GM18499 (cell line): Measurements from ENCODE around the gene DHX58.

Source experiments
- ATAC-seq: cut with Tn5 transposase; IDR thresholded peaks from one replicate; pipeline ENCODE4 v1.9.1; 2021; ENCODE audit warnings: moderate number of reproducible peaks; ENCODE audit not compliant: insufficient read depth, unreplicated experiment

Gene DHX58

DNA sequence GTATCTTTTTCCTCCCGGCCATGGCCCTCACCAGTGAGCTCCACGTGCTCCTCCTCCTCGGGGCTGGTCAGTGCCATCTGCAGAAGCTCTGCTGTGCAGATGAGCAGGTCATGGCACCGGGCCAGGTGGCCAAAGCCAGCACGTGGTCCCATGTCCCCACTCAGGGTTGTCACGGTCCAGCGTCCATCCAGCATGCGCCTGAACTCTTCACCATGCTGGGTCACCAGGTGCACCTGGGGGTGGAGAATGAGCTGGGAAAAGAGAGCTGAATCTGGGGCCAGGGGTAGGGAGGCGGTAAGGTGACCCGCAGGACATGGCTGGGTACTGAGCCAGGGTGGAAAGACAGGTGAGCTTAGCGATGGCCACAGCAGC, 1.3 kb downstream of the DHX58 start:
- ATAC-seq: no peak

DNA sequence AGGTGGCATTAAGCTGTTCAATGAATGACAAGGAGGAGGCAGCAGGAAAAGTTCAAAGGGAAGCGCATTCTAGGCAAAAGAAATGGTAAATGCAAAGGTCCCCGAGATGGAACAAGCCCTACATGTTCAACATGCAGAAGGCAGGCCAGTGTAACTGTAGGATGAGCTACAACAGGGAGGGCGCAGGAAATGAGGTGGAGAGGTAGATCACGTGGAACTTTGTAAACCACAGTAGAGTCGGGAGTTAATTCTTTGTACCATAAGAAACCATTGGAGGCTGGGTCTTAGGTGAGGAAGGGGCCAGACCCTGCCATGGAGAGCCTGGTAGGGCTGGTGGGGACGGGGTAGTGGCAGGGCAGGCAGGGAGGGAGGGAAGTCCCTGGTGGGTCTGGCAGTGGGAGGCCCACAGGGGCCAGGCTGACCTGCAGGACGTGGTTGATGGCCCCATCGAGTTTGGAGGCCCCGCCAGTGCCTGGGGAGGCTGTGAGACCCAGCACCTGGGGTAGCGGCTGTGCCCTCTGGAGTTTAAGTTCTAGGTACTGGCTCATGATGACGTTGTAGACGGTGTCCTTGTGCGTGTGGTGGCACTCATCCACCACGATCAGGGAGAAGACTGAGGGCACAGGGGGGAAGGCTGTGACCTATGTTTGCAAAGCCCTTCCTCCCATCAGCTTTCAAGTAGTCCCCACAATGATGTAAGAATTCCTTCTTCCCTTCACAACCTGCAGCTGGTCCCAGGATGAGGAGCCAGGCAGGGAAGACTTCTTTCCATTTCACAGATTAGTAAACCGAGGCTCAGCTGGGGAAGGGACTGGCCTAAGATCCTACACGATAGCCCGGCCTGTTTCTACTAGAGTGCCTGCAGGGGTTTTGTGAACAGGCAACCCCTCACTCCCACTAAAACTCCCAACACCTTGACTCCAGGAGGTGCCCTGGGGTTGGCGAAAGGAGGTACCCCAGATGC, 1.9 kb downstream of the DHX58 start:
- ATAC-seq: no peak

DNA sequence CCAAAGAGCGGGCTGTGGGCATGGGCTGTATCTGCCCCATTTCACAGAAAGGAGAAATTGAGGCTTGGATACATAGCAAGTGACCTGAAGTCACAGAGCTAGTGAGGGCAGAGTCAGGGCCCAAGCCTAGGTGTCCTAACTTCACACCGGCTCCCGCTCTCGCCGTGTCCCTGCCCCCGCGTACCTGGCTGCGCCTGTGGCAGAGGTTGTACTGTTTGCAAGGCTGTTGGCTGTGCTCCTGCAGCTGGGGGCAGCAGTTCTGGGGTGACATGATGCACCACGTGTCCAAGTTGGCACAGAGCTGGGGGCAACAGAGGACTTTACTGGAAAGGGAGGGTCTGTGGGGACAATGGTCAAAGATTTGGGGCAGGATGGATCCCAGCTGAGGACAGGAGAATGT, 3.4 kb downstream of the DHX58 start:
- no peak for ATAC-seq

DNA sequence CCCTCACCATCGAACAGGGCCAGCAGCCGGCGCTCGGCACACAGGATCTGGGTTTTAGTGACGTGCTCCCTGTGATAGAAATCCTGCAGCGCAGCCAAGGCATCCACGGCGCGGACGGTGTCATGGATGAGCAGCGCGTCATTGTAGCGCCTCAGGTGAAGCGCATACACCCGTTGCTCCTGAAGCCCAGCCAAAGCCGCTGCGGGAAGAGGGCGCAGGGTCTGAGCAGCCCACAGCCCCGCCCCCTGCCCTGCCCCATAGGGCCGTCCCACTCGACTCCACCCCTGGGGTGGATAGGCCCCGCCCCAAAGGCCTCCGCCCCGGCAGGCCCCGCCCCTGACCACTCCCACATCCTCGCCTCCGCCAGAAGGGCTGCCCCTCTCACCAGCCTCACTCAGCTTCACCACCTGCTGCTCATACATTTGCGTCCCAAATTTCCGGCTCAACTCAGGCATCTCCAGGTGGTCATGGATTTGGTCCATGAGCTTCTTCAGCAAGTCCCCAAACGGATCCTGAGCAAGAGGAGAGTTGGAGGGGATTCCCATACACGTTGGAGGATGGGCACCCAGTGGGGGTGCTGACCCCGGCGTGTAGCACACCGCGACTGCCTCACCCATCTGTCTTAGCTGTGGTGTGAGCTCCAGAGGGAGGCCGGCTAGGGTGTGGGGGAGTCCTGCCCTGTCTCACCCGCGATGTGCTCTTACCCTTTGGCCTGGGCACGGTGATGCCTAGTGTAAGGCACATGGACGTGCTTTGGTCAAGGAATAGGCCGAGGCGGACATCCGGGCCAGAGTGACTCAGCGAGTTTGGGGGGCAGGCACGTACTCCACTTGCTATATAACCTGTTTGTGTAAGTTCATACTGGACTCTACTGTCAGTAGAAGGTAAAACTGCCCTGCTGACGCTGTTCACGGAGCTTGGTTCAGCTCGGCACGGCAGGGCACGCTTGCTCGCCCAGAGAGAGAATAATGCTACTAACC, 4.6 kb downstream of the DHX58 start:
- ATAC-seq: no peak

DNA sequence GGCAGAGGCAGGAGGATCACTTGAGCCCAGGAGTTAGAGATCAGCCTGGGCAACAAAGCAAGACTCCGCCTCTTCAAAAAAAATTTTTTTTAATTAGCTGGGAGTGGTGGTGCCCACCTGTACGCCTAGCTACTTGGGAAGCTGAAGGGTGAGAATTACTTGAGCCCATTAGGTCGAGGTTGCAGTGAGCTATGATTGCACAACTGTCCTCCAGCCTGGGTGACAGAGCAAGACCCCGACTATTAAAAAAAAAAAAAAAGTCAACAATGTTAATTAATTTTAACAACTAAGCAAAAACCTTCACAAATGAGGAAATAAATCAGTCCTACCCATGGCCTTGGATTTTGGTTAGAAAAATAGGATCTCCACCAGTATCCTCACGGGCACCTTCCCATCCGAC, 5.4 kb downstream of the DHX58 start:
- no peak for ATAC-seq

DNA sequence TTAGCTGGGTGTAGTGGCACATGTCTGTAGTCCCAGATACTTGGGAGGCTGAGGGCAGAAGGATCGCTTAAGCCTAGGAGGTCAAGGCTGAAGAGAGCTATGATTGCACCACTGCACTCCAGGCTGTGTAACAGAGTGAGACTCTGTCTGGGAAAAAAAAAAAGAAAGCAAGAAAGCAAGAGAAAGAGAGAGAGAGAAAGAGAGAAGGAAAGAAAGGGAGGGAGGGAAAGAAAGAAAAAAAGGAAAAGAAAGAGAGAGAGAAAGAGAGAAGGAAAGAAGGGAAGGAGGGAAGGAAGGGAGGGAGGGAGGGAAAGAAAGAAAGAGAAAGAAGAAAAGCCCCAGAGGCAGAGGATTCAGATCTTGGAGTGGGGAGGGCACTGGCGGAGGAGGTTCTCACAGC, 6.5 kb downstream of the DHX58 start:
- ATAC-seq: no peak

DNA sequence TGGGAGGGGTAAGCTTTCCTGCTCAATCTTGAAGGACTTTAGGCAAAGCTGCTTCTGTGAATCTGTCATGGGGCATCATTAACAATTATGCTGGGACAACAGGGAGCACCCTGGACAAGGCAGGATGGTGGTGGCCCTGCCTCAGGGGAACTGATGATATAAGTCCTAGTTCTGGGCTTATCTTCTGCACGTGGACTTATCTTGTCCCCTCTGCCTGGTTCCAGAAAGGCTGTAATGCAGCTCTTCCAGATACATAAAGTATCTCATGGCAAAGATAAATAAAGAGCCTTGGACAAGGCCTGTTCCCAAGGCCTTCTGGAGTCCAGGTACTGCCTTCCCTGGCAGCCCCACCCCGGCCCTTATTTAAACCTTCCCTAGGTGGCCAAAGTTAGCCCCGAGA, 8.2 kb downstream of the DHX58 start:
- ATAC-seq: no peak

DNA sequence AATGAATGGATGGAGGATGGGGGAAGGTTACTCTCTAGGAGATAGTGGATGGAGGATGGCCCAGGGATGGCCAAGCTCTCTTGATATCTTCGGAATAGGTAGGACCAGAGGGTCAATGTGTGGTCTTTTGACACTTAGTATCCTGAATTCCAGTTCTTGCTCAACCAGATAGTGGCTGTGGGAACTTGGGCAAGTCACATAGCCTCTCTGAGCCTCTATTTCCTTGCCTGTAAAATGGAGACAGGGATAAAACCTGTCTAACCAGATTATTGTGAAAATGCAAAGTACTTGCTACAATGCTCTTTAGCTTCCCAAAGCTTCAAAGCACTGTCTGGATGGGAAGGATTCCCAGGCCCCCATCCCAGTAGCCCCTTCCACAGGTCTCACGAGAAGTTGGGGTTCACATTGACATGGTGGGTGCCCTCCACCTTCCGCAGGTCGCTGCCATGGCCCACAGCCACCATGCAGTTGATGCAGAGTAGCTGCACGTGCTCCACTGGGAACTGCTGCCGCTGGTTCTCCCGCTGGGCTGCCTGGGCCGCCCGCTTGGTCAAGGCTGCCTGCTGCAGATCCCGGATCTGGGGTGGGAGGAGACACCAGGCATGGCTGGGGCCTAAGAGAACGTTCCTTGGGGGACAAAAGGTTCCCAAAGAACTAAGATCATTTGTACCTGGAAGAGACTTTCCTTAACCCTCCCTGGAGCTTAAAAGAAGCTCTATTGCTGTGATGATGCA, 9.1 kb downstream of the DHX58 start:
- ATAC-seq: no peak

DNA sequence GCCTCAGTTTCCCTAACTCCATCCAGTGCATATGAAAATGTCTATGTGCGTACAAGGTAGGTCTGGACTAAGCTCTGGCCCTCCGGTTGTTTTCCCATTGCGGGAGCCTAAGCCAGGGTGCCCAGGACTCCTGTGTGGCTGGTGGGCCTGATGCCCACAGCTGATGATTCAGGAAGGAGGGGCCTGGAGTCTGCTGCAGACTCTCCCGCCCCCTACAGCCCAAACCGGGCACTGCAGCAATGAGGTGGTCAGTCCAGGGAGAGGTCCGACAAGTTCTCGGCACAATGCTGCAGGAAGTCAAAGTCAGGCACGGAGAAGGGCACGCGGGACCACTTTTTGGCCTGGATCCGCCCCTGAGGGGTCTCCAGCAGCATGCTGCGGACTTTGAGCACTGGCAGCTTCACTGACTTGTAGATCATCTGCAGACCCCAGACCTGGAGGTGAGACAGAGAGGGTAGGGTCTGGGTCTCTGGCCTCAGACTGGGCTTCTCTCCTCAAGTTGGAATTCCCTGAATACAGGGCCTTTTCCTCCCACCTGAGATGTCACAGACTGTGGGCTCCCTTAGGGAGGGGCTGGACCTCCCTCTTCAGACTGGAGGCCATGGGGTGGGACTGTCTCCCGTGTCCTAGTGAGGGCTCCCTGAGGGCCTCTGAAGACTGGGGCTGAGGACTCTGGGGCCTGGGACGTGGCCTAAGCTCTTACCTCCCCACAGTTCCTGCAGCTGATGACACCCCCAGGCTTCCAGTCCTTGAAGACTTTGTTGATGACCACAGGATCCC, 10.8 kb downstream of the DHX58 start:
- ATAC-seq: no peak

DNA sequence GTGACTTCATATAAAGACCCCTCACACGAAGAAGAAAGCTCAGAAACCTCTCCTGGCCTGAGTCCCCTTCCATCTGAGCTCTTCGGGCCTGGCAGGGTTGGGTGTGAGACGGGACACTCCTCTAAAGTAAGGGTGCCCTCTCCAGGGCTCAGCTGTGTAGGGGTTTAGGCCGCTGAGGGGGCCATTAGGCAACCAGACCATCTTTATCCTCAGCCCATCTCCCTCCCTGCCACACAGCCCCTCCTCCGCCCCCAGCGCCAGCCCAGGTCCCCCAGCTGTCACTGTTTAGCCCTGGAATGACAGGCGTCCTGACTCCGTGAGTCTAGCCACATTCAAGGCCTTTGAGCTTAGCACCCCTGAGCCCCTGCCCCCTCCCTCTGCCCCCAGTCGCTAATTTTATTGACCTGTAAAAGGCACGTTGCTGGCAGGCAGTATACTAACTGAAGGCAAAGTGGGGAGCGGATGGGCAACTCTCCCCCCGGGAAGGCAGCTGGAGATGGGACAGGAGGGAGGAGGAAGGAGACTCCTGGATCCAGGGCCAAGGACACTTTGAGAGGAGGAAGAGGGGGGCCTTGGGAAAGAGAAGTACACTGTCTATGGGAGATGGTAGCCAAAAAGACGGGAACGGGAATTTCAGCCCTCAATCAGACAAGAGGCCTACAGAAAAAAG, 13.6 kb downstream of the DHX58 start:
- no peak for ATAC-seq

DNA sequence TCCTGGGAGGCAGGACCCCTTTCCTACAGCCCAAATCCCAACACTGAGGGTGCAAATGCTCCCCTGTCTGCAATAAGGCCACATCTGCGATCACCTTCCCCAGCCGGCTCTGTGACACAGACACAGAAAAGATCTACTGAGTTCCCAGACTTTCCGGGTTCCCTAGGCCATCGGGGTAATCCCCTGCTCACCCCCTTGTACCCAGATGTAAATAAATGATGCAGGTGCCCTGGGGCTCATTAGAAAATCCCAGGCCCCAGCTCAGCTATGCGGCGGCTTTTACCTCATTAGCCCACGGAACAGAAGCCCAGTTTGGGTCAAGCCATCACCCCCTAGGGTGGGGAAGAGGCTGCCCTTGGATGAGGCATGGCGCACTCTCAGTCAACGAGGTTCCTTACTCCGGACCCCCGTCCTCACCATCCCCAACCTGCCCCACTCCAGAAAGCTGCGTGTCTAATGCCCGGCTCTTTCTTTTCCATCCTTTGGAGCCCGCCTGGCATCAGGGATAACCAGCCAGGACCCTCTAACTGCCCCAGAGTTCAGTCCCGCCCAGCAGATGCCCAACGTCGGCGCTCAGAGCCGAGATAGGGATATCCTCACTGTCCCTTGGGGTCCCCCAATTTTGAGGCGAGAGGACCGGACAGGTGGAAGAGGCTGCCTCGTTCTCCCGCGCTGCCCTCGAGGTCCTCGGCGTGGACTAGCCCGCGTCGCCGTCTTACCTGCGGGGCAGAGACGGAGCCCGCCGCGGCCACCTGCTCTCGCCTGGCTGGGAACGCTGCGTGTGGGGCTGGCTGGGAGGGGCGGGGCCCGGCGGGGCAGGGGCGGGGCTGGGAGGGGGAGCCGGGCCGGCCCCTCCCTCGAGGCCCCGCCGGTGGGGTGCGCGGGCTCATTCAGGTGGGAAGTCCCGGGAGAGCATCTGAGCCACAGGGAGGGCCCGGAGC, 14.6 kb downstream of the DHX58 start, which contains the start of gene ZNF385C:
ZNF385C (minus strand) TSS at position 783 of the 941 bp plus-strand sequence. CDS start 35,417 bp downstream, outside the sequence.
- no peak for ATAC-seq

DNA sequence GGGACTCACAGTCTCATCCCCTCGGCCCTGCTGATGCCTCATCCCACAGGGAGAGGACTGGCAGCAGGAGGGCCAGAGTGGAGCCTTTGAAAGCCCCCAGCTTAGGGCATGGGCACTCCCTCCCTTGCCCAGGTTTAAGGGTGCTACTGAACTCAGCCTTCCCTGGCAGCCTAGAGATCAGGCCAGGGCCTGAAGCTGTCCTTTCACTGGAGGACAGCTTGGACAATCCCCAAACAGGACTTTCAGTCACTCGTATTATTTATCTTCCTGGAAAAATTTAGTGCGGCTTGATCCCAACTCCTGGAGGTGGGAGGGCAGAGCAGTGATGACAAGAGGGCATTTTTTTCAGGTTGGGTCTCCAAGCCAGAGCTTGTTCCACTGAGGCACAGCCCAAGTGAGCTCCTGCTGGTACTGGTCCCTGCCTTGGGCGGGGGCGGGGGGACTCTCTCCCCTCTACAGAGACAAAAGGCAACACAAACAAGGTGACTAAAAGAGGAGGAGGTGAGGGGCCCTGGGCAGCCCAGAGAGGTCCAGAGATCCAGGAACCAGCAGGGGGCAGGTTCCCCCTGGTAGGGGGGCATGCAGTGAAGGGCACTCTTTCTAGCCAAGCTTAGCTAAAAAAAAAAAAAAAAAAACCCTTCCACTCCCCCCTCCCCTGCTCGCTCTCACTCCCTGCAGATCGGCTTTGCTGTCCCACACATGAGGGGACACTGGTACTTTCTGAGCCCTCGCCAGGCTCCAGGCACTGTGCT, 16.0 kb downstream of the DHX58 start:
- no peak for ATAC-seq

DNA sequence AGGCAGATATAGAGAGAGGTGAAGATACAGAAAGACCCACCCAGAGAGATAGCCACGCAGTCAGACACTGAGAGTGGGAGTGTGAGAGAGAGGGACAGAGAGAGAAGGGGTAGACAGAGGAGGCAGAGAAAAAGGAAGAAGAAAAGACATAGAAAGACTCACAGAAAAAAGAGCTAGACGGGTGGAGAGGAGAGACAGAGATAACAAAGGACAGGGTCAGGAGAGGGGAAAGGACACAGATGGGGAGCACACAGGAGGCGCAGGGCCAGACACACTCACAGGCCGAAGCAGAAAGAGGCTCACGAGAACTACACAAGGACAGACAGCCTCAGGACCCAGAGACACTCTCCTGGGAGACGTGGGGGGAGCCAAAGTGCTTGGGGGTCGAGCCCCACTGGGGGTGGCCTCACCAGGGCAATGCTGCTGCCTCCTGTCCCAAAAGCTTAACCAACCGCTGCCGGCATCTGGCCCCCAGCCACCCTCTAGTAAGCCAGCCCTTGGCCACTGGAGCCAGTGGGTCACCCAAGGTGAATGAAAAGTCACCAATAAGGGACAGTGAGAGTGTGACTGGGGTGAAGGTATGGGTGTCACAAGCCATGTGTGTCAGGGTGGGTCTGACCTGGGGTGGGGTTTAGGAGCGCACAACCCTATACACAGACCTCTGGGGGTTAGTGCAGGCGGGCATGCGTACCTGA, 18.0 kb downstream of the DHX58 start:
- ATAC-seq: no peak

DNA sequence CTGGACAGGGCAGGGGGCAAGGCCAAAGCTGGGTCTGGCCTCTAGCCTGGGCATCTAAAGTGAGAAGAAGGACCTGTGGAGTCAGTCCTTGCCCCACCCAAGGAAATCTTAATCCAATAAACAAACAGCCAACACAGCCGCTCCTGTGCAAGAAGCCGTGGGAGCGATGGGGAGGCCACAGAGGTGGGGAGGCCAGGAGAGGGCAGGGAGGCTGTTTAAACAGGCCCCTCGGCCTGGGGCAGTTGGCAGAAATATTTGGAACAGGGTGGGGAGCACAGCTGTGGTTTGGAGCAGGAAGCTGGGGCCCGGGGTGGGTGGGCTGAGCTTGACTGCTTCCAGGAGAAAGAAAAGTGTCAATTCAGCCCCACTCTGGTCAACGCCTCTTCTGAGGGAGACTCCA, 19.6 kb downstream of the DHX58 start:
- ATAC-seq: no peak

DNA sequence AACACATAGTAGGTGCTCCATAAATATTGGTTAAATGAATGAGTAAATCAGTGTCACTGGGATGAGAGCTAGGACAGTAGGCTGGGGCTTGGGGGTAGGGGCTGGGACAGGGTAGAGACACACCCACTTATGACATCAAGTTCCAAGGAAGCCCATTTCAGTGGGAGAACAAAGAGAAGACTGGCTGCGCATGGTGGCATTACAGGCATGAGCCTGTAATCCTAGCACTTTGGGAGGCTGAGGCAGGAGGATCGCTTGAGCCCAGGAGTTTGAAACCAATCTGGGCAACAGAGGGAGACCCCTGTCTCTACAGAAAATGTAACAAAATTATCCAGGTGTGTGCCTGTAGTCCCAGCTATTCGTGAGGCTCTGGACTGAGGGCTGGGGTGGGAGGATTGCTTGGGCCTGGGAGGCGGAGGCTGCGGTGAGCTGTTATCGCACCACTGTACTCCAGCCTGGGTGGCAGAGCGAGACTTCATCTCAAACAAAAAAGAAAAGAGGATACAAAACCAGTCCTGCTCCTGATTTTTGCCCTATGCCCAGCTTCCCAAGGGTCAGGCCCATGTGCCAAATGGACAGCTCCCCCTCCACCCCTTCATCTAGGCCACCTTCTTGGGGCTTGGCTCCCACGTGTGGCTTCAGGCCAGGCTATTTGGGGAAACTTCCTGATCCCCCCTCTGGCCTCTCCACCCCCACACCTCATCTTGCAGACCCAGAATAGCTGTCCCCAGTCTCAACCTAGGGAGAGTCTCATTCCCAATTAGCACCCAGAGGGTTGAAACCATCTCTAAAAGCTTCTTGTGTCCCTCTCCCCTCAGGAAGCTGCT, 21.3 kb downstream of the DHX58 start:
- ATAC-seq: no peak

DNA sequence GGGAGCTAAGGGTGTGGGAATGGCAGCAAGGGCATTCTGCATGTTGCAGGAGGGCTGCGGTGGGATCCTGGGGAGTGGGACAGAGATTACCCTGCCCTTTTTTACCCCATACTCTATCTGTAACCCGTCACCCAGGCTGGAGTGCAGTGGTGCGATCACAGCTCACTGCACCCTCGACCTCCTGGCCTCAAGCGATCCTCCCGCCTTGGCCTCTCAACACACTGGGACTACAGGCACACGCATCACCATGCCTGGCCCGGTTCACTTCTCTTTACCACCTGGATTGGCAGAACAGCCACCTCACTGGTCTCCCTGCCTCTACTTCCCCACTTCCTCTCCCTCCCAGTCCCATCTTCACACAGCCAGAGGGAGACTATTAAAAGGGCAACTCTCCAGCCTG, 23.8 kb downstream of the DHX58 start:
- ATAC-seq: no peak
